Caco-2 (cell line): ENCODE results near the gene TNFSF13. TPM values are rescaled to one million over a fixed set of nuclear protein-coding genes. Genes with fewer than 3 reads are reported as not detected.
"Not testable (repeated sequence)": the region's sequence is repeated elsewhere in the genome, so short reads cannot be mapped to it uniquely, and the experiment has no call there.

Experiments
- BruUV-seq: library from RNA; stranded (reverse); fragments of 400-500 nt; replicated peaks from 2 replicates; lab custom pipeline; 2021; lab: Mats Ljungman, UMichigan
- CTCF ChIA-PET: fragments of 300-600 bp; sonication (Branson Sonifier 250); formaldehyde crosslinking; loops from one replicate; lab custom pipeline; 2022; ENCODE audit warnings: antibody characterized with exemption; lab: Charles Lee
- POLR2A ChIA-PET: fragments of 300-600 bp; sonication (Branson Sonifier 250); formaldehyde crosslinking; loops from one replicate; lab custom pipeline; 2022; ENCODE audit warnings: antibody characterized with exemption; lab: Charles Lee
- DNase-seq, 2 experiments: peaks; one replicate each; pipeline versions ENCODE4 v3.0.0 to v3.0.0-alpha.2; 2020 to 2022
- H3K27me3 ChIP-seq: replicated peaks from 2 replicates; pipeline ENCODE4 v1.6.0; 2011; ENCODE audit warnings: low read length; ENCODE audit not compliant: control insufficient read depth, insufficient read depth
- H3K36me3 ChIP-seq: 2 replicates; pipeline ENCODE4 v1.5.1; 2011; ENCODE audit warnings: low read length; ENCODE audit not compliant: control insufficient read depth, insufficient read depth
- H3K4me1 ChIP-seq: fragments of 250-450 bp; sonication (Bioruptor Pico); 2 replicates; pipeline ENCODE4 v1.5.1; 2020; ENCODE audit warnings: mild to moderate bottlenecking
- H3K4me3 ChIP-seq: 2 replicates; pipeline ENCODE4 v1.5.1; 2011; ENCODE audit warnings: low read depth, mild to moderate bottlenecking, control low read depth, low read length
- H3K9me3 ChIP-seq: fragments of 250-450 bp; sonication (Bioruptor Pico); 2 replicates; pipeline ENCODE4 v1.5.1; 2020; ENCODE audit warnings: mild to moderate bottlenecking, moderate library complexity
- H3K27ac Mint-ChIP-seq: one replicate; pipeline ENCODE4 v1.8.0; 2022; ENCODE audit warnings: mixed read lengths; ENCODE audit not compliant: unreplicated experiment
- H3K27me3 Mint-ChIP-seq: one replicate; pipeline ENCODE4 v1.8.0; 2022; ENCODE audit warnings: mixed read lengths; ENCODE audit not compliant: insufficient read depth, unreplicated experiment
- H3K36me3 Mint-ChIP-seq: one replicate; pipeline ENCODE4 v1.8.0; 2022; ENCODE audit warnings: mild to moderate bottlenecking, mixed read lengths; ENCODE audit not compliant: insufficient read depth, unreplicated experiment
- H3K4me1 Mint-ChIP-seq: one replicate; pipeline ENCODE4 v1.8.0; 2022; ENCODE audit warnings: low read depth, mixed read lengths; ENCODE audit not compliant: unreplicated experiment
- H3K4me3 Mint-ChIP-seq: one replicate; pipeline ENCODE4 v1.8.0; 2022; ENCODE audit warnings: mild to moderate bottlenecking, moderate library complexity, mixed read lengths; ENCODE audit not compliant: unreplicated experiment
- H3K9me3 Mint-ChIP-seq: one replicate; pipeline ENCODE4 v1.8.0; 2022; ENCODE audit warnings: mixed read lengths; ENCODE audit not compliant: unreplicated experiment
- CTCF ChIP-seq, 2 experiments: fragments of 200-600 bp in 1 of 2; IDR thresholded peaks; 1 replicate in 1 of 2; 2 replicates in 1 of 2; pipeline versions ENCODE4 v1.5.1 to v1.8.0; 2011 to 2022; ENCODE audit warnings: antibody characterized with exemption in 1 of 2, control low read depth in 1 of 2, inconsistent platforms in 1 of 2, low read depth in 1 of 2, low read length in 1 of 2, mild to moderate bottlenecking in 1 of 2, moderate library complexity in 1 of 2; ENCODE audit not compliant: insufficient read depth in 1 of 2, severe bottlenecking in 1 of 2, unreplicated experiment in 1 of 2
- intact Hi-C: fragments of 100-400 bp; cut with micrococcal nuclease; formaldehyde crosslinking; loops from one replicate; pipeline ENCODE4 v1.10.0; 2022; ENCODE audit not compliant: unreplicated experiment
- total RNA-seq: library from RNA; stranded (reverse); gene quantifications from 2 replicates; pipeline ENCODE4 v1.2.3, GENCODE V29; 2022

TNFSF13 gene
- total RNA-seq, 1 experiment from 2014 or later = 0.20 TPM

GRCh38 chr17:7591596-7591995 is 33.0 kb downstream of the TNFSF13 start:
- Mint-ChIP-seq H3K36me3 (peaks cover 66% of the 10 kb centered on the region), H3K27ac (peak overlapping the region; percentile 53), H3K9me3 (no peaks in the 10 kb centered on the region), H3K4me1 (no peaks in the 10 kb centered on the region), H3K27me3 (no peaks in the 10 kb centered on the region), H3K4me3 (no peak overlapping the region)
- no peaks in the 10 kb centered on the region for H3K27me3 ChIP-seq
- no TSS peak for BruUV-seq
- intact Hi-C loops = no loop called here
- H3K36me3 ChIP-seq = no peaks in the 10 kb centered on the region
- no peak for DNase-seq
- TF ChIP-seq CTCF (IDR thresholded peaks at IDR 0.05; ENCODE audit: insufficient read depth in 1 of 2, low read depth in 1 of 2, low read length in 1 of 2, severe bottlenecking in 1 of 2, unreplicated experiment in 1 of 2) = no peak
- no peaks in the 10 kb centered on the region for H3K9me3 ChIP-seq
- POLR2A ChIA-PET = interaction anchor here (0.6 kb wide), 1 partner anchor 172 kb away, joined by 3 read pairs; no protein-coding TSS in a partner anchor
- H3K4me3 ChIP-seq = no peak overlapping the region
- no peaks in the 10 kb centered on the region for H3K4me1 ChIP-seq
- CTCF ChIA-PET = no interaction called here

GRCh38 chr17:7592422-7593021 is 34.0 kb downstream of the TNFSF13 start:
- Mint-ChIP-seq H3K4me3 (no peak overlapping the region), H3K9me3 (no peaks in the 10 kb centered on the region), H3K36me3 (peaks cover 69% of the 10 kb centered on the region), H3K4me1 (no peaks in the 10 kb centered on the region), H3K27ac (no peak overlapping the region), H3K27me3 (no peaks in the 10 kb centered on the region)
- no peak for TF ChIP-seq CTCF (IDR thresholded peaks at IDR 0.05; ENCODE audit: insufficient read depth in 1 of 2, low read depth in 1 of 2, low read length in 1 of 2, severe bottlenecking in 1 of 2, unreplicated experiment in 1 of 2)
- Histone ChIP-seq H3K4me3 (no peak overlapping the region), H3K4me1 (no peaks in the 10 kb centered on the region), H3K36me3 (no peaks in the 10 kb centered on the region), H3K27me3 (no peaks in the 10 kb centered on the region), H3K9me3 (no peaks in the 10 kb centered on the region)
- no TSS peak for BruUV-seq
- POLR2A ChIA-PET = interaction anchor here (0.6 kb wide), 1 partner anchor 173 kb away, joined by 3 read pairs; no protein-coding TSS in a partner anchor
- CTCF ChIA-PET = no interaction called here
- no peak for DNase-seq
- intact Hi-C loops = no loop called here

GRCh38 chr17:7593296-7593695 is 34.7 kb downstream of the TNFSF13 start:
- intact Hi-C loops = no loop called here
- DNase-seq = no peak
- H3K36me3 Mint-ChIP-seq = peaks cover 68% of the 10 kb centered on the region
- H3K27me3 Mint-ChIP-seq = no peaks in the 10 kb centered on the region
- CTCF ChIA-PET = no interaction called here
- H3K4me3 ChIP-seq = no peak overlapping the region
- H3K9me3 Mint-ChIP-seq = no peaks in the 10 kb centered on the region
- H3K27ac Mint-ChIP-seq = no peak overlapping the region
- TF ChIP-seq CTCF (IDR thresholded peaks at IDR 0.05; ENCODE audit: insufficient read depth in 1 of 2, low read depth in 1 of 2, low read length in 1 of 2, severe bottlenecking in 1 of 2, unreplicated experiment in 1 of 2) = no peak
- no peaks in the 10 kb centered on the region for H3K36me3 ChIP-seq
- H3K4me1 ChIP-seq = no peaks in the 10 kb centered on the region
- POLR2A ChIA-PET = no interaction called here
- BruUV-seq = no TSS peak
- no peak overlapping the region for H3K4me3 Mint-ChIP-seq
- no peaks in the 10 kb centered on the region for H3K9me3 ChIP-seq
- no peaks in the 10 kb centered on the region for H3K4me1 Mint-ChIP-seq
- H3K27me3 ChIP-seq = no peaks in the 10 kb centered on the region

- H3K27me3 Mint-ChIP-seq, POLR2A ChIA-PET, H3K9me3 Mint-ChIP-seq, H3K4me1 ChIP-seq, H3K4me3 Mint-ChIP-seq, H3K36me3 ChIP-seq, BruUV-seq, H3K4me3 ChIP-seq, DNase-seq, H3K27ac Mint-ChIP-seq, intact Hi-C loops, H3K27me3 ChIP-seq, H3K9me3 ChIP-seq, CTCF ChIA-PET, H3K4me1 Mint-ChIP-seq: not testable (repeated sequence)
- peaks cover 89% of the 10 kb centered on the region for H3K36me3 Mint-ChIP-seq
These were observed 39.0 kb downstream of the TNFSF13 start for GRCh38 chr17:7597561-7597960.
